Measurements from ENCODE around the gene KLRG1.

- TF ChIP-seq, protein P1, sequence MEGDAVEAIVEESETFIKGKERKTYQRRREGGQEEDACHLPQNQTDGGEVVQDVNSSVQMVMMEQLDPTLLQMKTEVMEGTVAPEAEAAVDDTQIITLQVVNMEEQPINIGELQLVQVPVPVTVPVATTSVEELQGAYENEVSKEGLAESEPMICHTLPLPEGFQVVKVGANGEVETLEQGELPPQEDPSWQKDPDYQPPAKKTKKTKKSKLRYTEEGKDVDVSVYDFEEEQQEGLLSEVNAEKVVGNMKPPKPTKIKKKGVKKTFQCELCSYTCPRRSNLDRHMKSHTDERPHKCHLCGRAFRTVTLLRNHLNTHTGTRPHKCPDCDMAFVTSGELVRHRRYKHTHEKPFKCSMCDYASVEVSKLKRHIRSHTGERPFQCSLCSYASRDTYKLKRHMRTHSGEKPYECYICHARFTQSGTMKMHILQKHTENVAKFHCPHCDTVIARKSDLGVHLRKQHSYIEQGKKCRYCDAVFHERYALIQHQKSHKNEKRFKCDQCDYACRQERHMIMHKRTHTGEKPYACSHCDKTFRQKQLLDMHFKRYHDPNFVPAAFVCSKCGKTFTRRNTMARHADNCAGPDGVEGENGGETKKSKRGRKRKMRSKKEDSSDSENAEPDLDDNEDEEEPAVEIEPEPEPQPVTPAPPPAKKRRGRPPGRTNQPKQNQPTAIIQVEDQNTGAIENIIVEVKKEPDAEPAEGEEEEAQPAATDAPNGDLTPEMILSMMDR (IDR thresholded peaks at IDR 0.05 in 8 of 11, conservative IDR thresholded peaks at IDR 0.05 in 3 of 11) = no peak
- no peak for TF ChIP-seq POLR2A (IDR thresholded peaks at IDR 0.05)
These were observed 48.1 kb downstream of the KLRG1 start for GRCh38 chr12:9037431-9037830.
